ENCODE measurements around the gene PTGS2. TPM values are rescaled to one million over a fixed set of nuclear protein-coding genes. Genes with fewer than 3 reads are reported as not detected.
"Not testable (repeated sequence)": the region's sequence is repeated elsewhere in the genome, so short reads cannot be mapped to it uniquely, and the experiment has no call there.

Gene PTGS2
- total RNA-seq, 2 experiments from 2014 or later, result 2.8 to 2.9 TPM

DNA sequence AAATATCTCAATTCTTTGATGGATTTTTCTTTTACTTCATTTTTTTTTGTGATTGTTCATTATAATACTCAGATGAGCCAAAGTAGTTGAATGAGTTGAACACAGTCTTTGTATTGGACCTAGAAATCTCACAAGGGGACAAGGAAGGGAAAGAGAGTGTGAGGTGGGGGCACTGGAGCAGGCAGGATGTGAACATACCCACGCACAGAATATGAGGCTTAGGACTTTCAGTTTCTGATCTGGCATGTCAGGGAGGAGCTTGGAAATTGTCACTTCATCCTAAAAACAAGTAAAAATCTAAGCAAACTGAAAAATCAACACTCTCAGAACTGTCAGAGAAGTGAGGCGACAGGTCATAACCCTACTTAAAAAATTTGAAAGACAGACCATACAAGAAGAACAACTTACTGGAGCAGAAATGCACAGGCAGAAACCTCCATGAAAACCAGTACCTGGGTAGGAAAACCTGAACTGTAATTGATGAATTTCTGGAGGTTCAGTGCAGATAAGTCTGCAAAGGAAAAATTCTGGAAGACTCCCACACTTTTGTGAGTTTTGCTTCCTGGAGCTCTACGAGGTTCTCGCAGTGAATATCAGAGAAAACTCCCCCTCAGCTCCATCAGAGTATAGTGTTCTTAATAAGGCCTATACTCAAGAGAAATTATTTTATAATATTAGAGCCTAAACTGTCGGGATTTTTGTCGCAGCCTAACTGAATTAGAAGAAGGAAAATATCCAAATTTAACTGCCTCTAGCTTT is 3.6 kb upstream of the PTGS2 start:
- Mint-ChIP-seq H3K9me3 (peaks cover 12% of the 10 kb centered on the region), H3K27ac (no peak overlapping the region), H3K4me1 (ENCODE audit: low read depth) (peaks cover 8% of the 10 kb centered on the region), H3K4me3 (no peak overlapping the region), H3K27me3 (peaks cover 32% of the 10 kb centered on the region), H3K36me3 (no peaks in the 10 kb centered on the region)
- CTCF ChIA-PET, result no interaction called here
- POLR2A ChIA-PET, result no interaction called here
- intact Hi-C loops (cut with micrococcal nuclease), result loop anchor here (5.0 kb wide), 1 partner anchor 67 kb away; no protein-coding TSS in a partner anchor
- DNase-seq, result no peak

DNA sequence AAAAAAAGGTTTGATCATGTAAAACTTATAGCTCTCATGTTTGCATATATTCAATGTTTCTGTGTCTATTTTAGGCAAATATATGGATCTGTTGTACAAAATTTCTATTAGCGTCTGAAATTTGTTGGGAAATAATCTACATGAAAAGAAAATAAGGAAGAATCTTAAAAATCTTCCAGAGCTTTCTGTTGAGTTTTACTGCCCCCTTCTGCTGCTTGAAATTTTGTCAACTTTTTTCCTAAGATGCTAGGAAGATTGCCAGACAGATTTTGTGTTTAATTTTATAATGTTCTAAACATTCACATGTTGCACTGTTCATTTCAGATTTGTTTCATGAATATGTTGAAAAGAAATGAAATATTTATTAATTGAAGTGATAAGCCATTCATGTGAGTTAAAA is 2.5 kb upstream of the PTGS2 start:
- DNase-seq, result no peak
- CTCF ChIA-PET, result no interaction called here
- H3K9me3 Mint-ChIP-seq, result peaks cover 10% of the 10 kb centered on the region
- H3K4me1 Mint-ChIP-seq (ENCODE audit: low read depth), result peaks cover 8% of the 10 kb centered on the region
- no peak overlapping the region for H3K4me3 Mint-ChIP-seq
- POLR2A ChIA-PET, result no interaction called here
- intact Hi-C loops (cut with micrococcal nuclease), result loop anchor here (5.0 kb wide), 1 partner anchor 65 kb away; no protein-coding TSS in a partner anchor
- no peak overlapping the region for H3K27ac Mint-ChIP-seq
- no peaks in the 10 kb centered on the region for H3K36me3 Mint-ChIP-seq
- H3K27me3 Mint-ChIP-seq, result peaks cover 34% of the 10 kb centered on the region

DNA sequence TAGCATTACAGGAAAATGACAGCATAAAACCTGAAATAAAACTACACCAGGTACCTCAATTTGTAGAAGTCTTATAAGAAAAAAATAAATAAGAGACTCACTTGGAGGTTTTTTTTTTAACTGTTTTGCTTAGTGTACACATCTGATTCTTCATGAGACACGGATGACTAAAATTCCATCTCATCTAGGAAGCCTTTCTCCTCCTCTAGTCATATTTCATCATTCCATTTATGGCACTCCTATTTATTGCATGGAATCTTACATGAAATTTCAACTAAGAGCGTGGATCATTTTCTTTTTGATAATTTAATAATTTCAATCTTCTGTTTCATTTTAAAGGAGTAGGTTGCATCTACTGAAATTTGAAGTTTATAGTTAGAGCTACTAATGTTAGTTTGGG is 1.6 kb upstream of the PTGS2 start:
- H3K4me3 Mint-ChIP-seq, result no peak overlapping the region
- ChIA-PET POLR2A (no interaction called here), CTCF (no interaction called here)
- H3K36me3 Mint-ChIP-seq, result no peaks in the 10 kb centered on the region
- no peak overlapping the region for H3K27ac Mint-ChIP-seq
- H3K4me1 Mint-ChIP-seq (ENCODE audit: low read depth), result peaks cover 8% of the 10 kb centered on the region
- intact Hi-C loops (cut with micrococcal nuclease), result loop anchor here (2.0 to 5.0 kb wide), 2 partner anchors 64 to 199 kb away; no protein-coding TSS in a partner anchor
- no peak for DNase-seq
- peaks cover 34% of the 10 kb centered on the region for H3K27me3 Mint-ChIP-seq
- H3K9me3 Mint-ChIP-seq, result peaks cover 4% of the 10 kb centered on the region

DNA sequence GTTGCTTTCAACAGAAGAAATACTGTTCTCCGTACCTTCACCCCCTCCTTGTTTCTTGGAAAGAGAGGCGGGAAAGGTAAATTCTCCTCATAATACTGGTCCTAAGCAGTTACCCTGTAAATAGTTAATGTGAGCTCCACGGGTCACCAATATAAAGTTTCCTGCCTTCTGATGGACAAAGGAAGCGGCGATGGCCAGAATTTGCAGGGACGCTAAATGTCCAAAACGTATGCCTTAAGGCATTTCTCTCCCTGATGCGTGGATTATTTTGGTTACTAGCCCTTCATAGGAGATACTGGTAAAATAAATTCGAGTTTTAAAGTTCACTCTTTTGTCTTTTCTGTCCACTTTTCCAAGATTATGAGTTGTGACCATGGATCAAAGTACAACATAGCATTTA is 898 bp upstream of the PTGS2 start:
- Mint-ChIP-seq H3K4me3 (peak overlapping the region; percentile 68), H3K27me3 (peaks cover 38% of the 10 kb centered on the region), H3K9me3 (no peaks in the 10 kb centered on the region), H3K27ac (no peak overlapping the region), H3K36me3 (no peaks in the 10 kb centered on the region), H3K4me1 (ENCODE audit: low read depth) (peaks cover 8% of the 10 kb centered on the region)
- intact Hi-C loops (cut with micrococcal nuclease), result loop anchor here (2.0 to 5.0 kb wide), 2 partner anchors 64 to 198 kb away; no protein-coding TSS in a partner anchor
- ChIA-PET CTCF (interaction anchor here (2.3 kb wide), 1 partner anchor 306 kb away, joined by 5 read pairs; the partner anchor contains the start of gene TPR), POLR2A (no interaction called here)
- no peak for DNase-seq

DNA sequence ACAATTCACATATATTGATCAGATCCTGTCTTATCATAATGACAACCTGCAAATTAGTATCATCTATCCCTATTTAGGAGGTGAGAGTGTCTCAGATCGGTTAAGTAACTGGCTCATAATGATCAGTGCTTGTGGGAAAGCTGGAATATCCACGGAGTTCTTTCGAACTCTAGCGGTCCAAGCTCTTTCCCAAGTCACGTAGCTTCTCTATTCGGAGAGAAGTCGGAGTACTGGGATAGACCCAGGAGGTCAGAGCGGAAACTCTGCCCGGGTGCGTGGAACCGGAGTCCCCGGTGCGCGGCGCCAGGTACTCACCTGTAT is 339 bp downstream of the PTGS2 start:
- ChIA-PET CTCF (interaction anchor here (0.8 to 2.3 kb wide), 2 partner anchors 276 to 305 kb away, joined by 3 to 5 read pairs; partner anchors contain the start of gene TPR), POLR2A (no interaction called here)
- Mint-ChIP-seq H3K4me1 (ENCODE audit: low read depth) (peaks cover 8% of the 10 kb centered on the region), H3K27ac (no peak overlapping the region), H3K27me3 (peaks cover 37% of the 10 kb centered on the region), H3K9me3 (no peaks in the 10 kb centered on the region), H3K4me3 (peak overlapping the region; percentile 68), H3K36me3 (no peaks in the 10 kb centered on the region)
- intact Hi-C loops (cut with micrococcal nuclease), result loop anchor here (2.0 to 5.0 kb wide), 2 partner anchors 63 to 197 kb away; no protein-coding TSS in a partner anchor
- DNase-seq, result no peak

DNA sequence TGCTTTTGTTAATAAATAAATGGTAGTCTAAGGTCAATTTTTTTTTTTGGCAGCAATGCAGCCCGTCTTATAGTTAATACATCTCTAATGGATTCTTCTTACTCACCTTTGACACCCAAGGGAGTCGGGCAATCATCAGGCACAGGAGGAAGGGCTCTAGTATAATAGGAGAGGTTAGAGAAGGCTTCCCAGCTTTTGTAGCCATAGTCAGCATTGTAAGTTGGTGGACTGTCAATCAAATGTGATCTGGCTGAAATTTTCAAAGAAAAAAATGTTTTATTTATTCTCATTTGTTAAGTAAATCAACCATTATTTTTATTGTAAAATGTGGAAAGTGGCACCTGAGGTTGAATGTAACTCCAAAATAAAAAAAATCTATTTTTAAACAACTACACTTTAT is 2.1 kb downstream of the PTGS2 start:
- DNase-seq, result no peak
- ChIA-PET CTCF (no interaction called here), POLR2A (no interaction called here)
- Mint-ChIP-seq H3K9me3 (no peaks in the 10 kb centered on the region), H3K4me3 (no peak overlapping the region), H3K27ac (no peak overlapping the region), H3K4me1 (ENCODE audit: low read depth) (peaks cover 8% of the 10 kb centered on the region), H3K27me3 (peaks cover 30% of the 10 kb centered on the region), H3K36me3 (no peaks in the 10 kb centered on the region)
- intact Hi-C loops (cut with micrococcal nuclease), result no loop called here

DNA sequence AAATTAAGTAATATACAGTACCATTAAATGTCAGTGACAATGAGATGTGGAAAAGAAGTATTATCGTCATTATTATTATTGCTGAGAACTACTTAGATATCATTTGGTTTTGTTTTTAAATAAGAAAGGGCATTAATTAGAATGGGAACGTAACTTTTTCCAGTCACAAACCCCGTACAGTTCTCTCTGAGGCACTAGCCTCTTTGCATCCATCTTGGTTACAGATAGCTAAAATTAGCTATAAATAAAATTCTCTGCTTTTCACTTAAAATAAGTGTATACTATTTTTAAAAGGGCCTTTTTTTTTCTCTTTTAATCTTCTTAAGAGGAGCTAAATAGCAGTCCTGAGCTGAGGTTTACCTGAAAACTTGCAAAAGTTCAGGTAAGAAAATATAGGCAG is 7.6 kb downstream of the PTGS2 start:
- H3K27ac Mint-ChIP-seq, result no peak overlapping the region
- no peaks in the 10 kb centered on the region for H3K36me3 Mint-ChIP-seq
- intact Hi-C loops (cut with micrococcal nuclease), result no loop called here
- peaks cover 7% of the 10 kb centered on the region for H3K27me3 Mint-ChIP-seq
- ChIA-PET CTCF (no interaction called here), POLR2A (no interaction called here)
- no peak for DNase-seq
- H3K4me3 Mint-ChIP-seq, result no peak overlapping the region
- no peaks in the 10 kb centered on the region for H3K4me1 Mint-ChIP-seq (ENCODE audit: low read depth)
- H3K9me3 Mint-ChIP-seq, result peaks cover 2% of the 10 kb centered on the region

DNA sequence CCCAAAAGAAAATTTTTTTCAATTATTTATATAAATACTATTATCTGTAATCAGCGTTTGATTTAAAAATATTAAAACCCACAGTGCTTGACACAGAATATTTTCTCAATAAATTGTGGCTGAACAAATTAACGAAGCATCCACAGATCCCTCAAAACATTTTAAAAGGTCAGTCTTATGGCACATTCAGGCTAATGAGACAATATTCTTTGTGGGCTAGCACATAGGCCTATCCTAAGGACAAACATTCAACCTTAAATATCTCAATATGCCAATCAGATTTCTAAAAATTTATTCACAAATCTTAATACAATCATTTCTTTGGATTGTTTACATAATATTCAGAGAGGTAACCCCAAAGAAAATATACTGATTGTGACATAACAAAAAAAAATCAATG is 8.1 kb downstream of the PTGS2 start:
- Mint-ChIP-seq H3K9me3 (peaks cover 2% of the 10 kb centered on the region), H3K27ac (no peak overlapping the region), H3K4me3 (no peak overlapping the region), H3K4me1 (ENCODE audit: low read depth) (no peaks in the 10 kb centered on the region), H3K27me3 (peaks cover 7% of the 10 kb centered on the region), H3K36me3 (no peaks in the 10 kb centered on the region)
- no peak for DNase-seq
- intact Hi-C loops (cut with micrococcal nuclease), result no loop called here
- CTCF ChIA-PET, result no interaction called here
- POLR2A ChIA-PET, result no interaction called here

DNA sequence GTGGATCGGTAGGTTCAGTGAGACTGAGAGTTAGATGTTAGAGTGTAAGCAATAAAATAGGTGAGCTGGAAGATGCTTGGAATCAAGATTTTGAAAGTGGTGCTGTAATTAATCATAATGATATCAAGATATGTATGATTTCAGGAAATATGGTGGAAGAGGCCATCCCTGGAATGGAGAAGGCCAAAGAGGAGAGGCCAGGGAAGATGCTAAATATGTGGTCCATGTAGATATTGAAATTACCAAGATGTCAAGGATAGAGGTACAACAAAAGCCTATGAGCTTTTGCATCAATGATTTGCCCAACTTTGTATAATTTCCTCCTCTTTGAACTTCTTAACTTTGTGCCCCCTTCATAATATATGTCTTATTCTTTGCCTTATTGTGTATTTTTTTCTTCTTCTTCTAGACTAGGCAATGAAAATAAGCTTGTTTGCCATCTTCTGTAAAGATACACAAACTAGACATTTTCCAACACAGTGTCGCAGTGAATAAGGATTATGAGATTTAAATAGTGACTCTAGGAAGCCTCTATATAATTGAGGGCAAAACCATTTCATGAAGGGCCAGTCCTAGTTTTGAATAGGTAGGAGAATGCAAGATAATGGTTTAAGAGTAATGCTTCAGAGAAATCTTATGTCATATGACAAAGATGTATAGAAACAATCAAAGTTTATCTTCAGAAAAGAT is 8.9 kb downstream of the PTGS2 start:
- intact Hi-C loops (cut with micrococcal nuclease), result no loop called here
- peaks cover 2% of the 10 kb centered on the region for H3K9me3 Mint-ChIP-seq
- POLR2A ChIA-PET, result no interaction called here
- H3K4me1 Mint-ChIP-seq (ENCODE audit: low read depth), result no peaks in the 10 kb centered on the region
- peaks cover 5% of the 10 kb centered on the region for H3K27me3 Mint-ChIP-seq
- no peak overlapping the region for H3K4me3 Mint-ChIP-seq
- CTCF ChIA-PET, result interaction anchor here (0.6 kb wide), 1 partner anchor 126 kb away, joined by 3 read pairs; no protein-coding TSS in a partner anchor
- H3K36me3 Mint-ChIP-seq, result no peaks in the 10 kb centered on the region
- no peak overlapping the region for H3K27ac Mint-ChIP-seq
- no peak for DNase-seq

DNA sequence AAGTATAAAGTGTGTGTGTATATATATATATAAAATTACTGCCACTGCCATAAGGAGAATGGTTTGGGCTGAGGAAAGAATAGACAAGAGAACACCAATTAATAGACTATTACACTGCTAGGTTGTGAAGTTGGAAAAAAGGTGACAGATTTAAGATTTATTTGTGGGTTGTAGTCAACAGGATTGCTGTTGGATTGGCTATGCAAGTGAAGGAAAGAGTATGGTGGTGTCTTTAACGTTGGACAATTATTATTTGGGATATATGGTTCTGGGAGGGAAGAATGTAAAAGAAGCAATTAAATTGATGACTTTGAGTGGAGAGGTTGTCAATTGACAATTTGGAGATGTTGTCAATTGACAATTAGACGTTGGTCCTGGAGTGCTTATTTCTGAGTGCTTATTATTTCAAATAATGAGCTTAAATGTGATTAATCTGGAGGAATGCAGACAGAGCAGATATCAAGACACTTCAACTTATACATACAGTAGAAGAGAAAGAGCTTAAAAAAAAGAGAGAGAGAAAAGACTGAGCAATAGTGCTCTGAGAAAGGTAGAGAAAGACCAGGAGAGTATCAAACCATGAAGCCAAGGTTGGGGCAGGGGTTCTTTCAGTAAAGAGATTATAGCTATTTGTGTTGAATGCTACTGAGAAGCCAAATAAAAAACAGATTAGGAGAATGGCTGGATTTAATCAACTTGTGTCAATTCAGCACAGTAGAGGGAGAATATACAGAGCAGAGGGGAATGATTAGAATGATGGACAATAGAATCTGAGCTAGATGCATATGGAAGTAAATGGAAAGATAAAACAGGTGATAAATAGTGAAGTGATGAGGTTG is 9.7 kb downstream of the PTGS2 start:
- no peaks in the 10 kb centered on the region for H3K36me3 Mint-ChIP-seq
- peaks cover 4% of the 10 kb centered on the region for H3K27me3 Mint-ChIP-seq
- intact Hi-C loops (cut with micrococcal nuclease), result no loop called here
- no peak overlapping the region for H3K27ac Mint-ChIP-seq
- ChIA-PET CTCF (no interaction called here), POLR2A (no interaction called here)
- H3K9me3 Mint-ChIP-seq, result peaks cover 2% of the 10 kb centered on the region
- H3K4me1 Mint-ChIP-seq (ENCODE audit: low read depth), result no peaks in the 10 kb centered on the region
- no peak for DNase-seq
- no peak overlapping the region for H3K4me3 Mint-ChIP-seq

DNA sequence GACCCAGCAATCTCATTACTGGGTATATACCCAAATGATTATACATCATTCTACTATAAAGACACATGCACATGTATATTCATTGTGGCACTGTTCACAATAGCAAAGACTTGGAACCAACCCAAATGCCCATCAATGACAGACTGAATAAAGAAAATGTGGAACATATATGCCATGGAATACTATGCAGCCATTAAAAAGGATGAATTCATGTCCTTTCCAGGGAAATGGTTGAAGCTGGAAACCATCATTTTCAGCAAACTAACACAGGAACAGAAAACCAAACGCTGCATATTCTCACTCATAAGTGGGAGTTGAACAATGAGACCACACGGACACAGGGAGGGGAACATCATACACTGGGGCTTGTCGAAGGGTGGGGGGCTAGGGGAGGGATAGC is 10.4 kb downstream of the PTGS2 start:
- CTCF ChIA-PET; H3K27me3 Mint-ChIP-seq; H3K4me3 Mint-ChIP-seq; intact Hi-C loops (cut with micrococcal nuclease); H3K36me3 Mint-ChIP-seq; H3K9me3 Mint-ChIP-seq; H3K4me1 Mint-ChIP-seq (ENCODE audit: low read depth); POLR2A ChIA-PET; DNase-seq; H3K27ac Mint-ChIP-seq: not testable (repeated sequence)

DNA sequence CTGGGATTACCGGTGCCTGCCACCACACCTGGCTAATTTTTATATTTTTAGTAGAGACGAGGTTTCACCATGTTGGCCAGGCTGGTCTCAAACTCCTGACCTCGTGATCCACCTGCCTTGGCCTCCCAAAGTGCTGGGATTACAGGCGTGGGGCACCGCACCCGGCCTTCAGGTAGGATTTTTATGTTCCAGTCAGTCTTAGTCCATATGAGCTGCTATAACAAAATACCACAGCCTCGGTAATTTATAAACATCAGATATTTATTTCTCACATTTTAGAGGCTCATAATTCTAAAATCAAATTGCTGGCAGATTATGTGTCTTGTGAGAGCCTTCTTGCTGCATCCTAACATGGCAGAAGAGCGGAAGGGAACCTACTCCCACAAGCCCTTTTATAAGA is 16.0 kb downstream of the PTGS2 start:
- POLR2A ChIA-PET; DNase-seq; H3K4me3 Mint-ChIP-seq; H3K27ac Mint-ChIP-seq; H3K4me1 Mint-ChIP-seq (ENCODE audit: low read depth); H3K9me3 Mint-ChIP-seq; CTCF ChIA-PET; H3K36me3 Mint-ChIP-seq; H3K27me3 Mint-ChIP-seq; intact Hi-C loops (cut with micrococcal nuclease): not testable (repeated sequence)
